MCF 10A (cell line): ENCODE results near the gene ERMN. TPM values are rescaled to one million over a fixed set of nuclear protein-coding genes. Genes with fewer than 3 reads are reported as not detected.

Experiments used
- BruUV-seq: library from RNA; stranded (reverse); fragments of 400-500 nt; replicated peaks from 2 replicates; lab custom pipeline; 2021; lab: Mats Ljungman, UMichigan
- CTCF ChIA-PET: fragments of 300-600 bp; sonication (Branson Sonifier 250); formaldehyde crosslinking; extraction: SDS; loops from one replicate; lab custom pipeline; 2021; ENCODE audit warnings: antibody characterized with exemption, inconsistent platforms; lab: Yijun Ruan, JAX
- POLR2A ChIA-PET: fragments of 300-600, 350-650 bp; sonication (Branson Sonifier 250); formaldehyde crosslinking; extraction: SDS; loops from one replicate; lab custom pipeline; 2020; ENCODE audit warnings: antibody characterized with exemption, inconsistent platforms; lab: Yijun Ruan, JAX
- DNase-seq: peaks from one replicate; pipeline ENCODE4 v3.0.0-alpha.2; 2018; ENCODE audit not compliant: unreplicated experiment
- H3K27ac Mint-ChIP-seq: one replicate; pipeline ENCODE4 v1.8.0; 2022; ENCODE audit warnings: mild to moderate bottlenecking, low read depth, mixed read lengths; ENCODE audit not compliant: unreplicated experiment
- H3K27me3 Mint-ChIP-seq: one replicate; pipeline ENCODE4 v1.8.0; 2022; ENCODE audit warnings: mixed read lengths; ENCODE audit not compliant: insufficient read depth, unreplicated experiment
- H3K36me3 Mint-ChIP-seq: one replicate; pipeline ENCODE4 v1.8.0; 2022; ENCODE audit warnings: mild to moderate bottlenecking, moderate library complexity, mixed read lengths; ENCODE audit not compliant: insufficient read depth, unreplicated experiment
- H3K4me1 Mint-ChIP-seq: one replicate; pipeline ENCODE4 v1.8.0; 2022; ENCODE audit warnings: mixed read lengths; ENCODE audit not compliant: insufficient read depth, unreplicated experiment
- H3K4me3 Mint-ChIP-seq: one replicate; pipeline ENCODE4 v1.8.0; 2022; ENCODE audit warnings: mild to moderate bottlenecking, moderate library complexity, mixed read lengths; ENCODE audit not compliant: unreplicated experiment
- H3K9me3 Mint-ChIP-seq: one replicate; pipeline ENCODE4 v1.8.0; 2022; ENCODE audit warnings: mixed read lengths; ENCODE audit not compliant: unreplicated experiment
- CTCF ChIP-seq: fragments of 200-600 bp; IDR thresholded peaks from one replicate; pipeline ENCODE4 v1.8.0; 2022; ENCODE audit warnings: antibody characterized with exemption, mild to moderate bottlenecking; ENCODE audit not compliant: unreplicated experiment
- intact Hi-C: fragments of 100-400 bp; cut with micrococcal nuclease; formaldehyde crosslinking; loops from 2 replicates; pipeline ENCODE4 v1.14.1; 2022
- total RNA-seq: library from RNA; stranded (reverse); gene quantifications from 2 replicates; pipeline ENCODE4 v1.2.3, GENCODE V29; 2022

The ERMN gene
- total RNA-seq, 1 experiment from 2014 or later = not detected

DNA sequence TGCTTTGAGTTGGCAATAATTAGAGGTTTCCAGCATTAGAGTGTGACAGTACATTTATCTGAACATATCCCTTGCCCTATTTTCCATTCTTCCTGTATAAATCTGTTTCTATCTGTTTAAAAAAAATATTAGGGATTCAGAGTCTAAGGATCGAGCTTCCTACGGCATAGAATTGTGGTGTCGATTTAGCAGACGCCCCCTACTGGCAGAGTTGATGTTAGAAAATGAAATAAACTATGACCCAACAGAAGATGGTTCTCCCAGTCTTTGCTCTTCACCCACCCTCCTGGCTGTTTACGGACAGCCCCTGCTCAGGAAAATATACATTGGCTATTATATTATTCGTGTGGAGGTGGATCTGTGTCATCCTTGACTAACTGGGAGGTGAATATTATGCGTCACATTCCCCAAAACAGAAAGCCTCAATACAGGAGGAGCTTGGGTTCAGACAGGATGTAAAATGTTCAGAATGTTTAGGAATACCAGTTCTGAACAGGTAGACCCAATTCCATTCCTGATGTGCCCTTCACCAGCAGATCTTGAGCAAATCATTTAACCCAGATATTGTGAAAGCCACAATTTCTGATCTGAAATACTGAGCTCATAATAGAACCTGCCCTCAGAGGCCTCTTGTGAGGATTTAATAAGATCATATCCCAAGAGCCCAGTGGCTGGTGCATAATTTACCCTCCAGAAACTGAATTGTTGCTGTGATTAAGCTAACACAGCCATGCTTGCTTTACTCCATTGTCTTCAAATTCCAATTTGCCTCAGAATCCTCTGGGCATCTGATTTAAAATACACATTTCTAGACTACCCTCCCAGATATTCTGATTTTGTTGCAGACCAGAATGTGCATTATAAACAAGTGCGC lies 10.8 kb upstream of the ERMN start:
- ChIA-PET CTCF (interaction anchor here (0.5 to 8.7 kb wide), 40 partner anchors 11 to 1959 kb away, joined by 3 to 145 read pairs (median 4); partner anchors contain the start of gene ERMN), POLR2A (interaction anchor here (0.7 kb wide), 1 partner anchor 323 kb away, joined by 3 read pairs; no protein-coding TSS in a partner anchor)
- H3K4me1 Mint-ChIP-seq = no peaks in the 10 kb centered on the region
- H3K27ac Mint-ChIP-seq = no peak overlapping the region
- intact Hi-C loops = no loop called here
- H3K9me3 Mint-ChIP-seq = no peaks in the 10 kb centered on the region
- TF ChIP-seq CTCF = peak; percentile 68
- peak; percentile 65 for DNase-seq
- no peaks in the 10 kb centered on the region for H3K27me3 Mint-ChIP-seq
- H3K36me3 Mint-ChIP-seq = no peaks in the 10 kb centered on the region
- no TSS peak for BruUV-seq
- no peak overlapping the region for H3K4me3 Mint-ChIP-seq

- no peak overlapping the region for H3K27ac Mint-ChIP-seq
- no peak for DNase-seq
- ChIA-PET POLR2A (interaction anchor here (0.7 kb wide), 2 partner anchors 82 to 199 kb away, joined by 3 to 4 read pairs; no protein-coding TSS in a partner anchor), CTCF (interaction anchor here (0.6 to 8.7 kb wide), 13 partner anchors 9 to 1958 kb away, joined by 3 to 145 read pairs (median 5); partner anchors contain the start of gene ERMN)
- intact Hi-C loops = no loop called here
- BruUV-seq = no TSS peak
- no peaks in the 10 kb centered on the region for H3K4me1 Mint-ChIP-seq
- H3K4me3 Mint-ChIP-seq = no peak overlapping the region
- H3K9me3 Mint-ChIP-seq = no peaks in the 10 kb centered on the region
- H3K27me3 Mint-ChIP-seq = no peaks in the 10 kb centered on the region
- no peaks in the 10 kb centered on the region for H3K36me3 Mint-ChIP-seq
- no peak for TF ChIP-seq CTCF
These were observed 9.2 kb upstream of the ERMN start for GRCh38 chr2:157334797-157335196.

DNA sequence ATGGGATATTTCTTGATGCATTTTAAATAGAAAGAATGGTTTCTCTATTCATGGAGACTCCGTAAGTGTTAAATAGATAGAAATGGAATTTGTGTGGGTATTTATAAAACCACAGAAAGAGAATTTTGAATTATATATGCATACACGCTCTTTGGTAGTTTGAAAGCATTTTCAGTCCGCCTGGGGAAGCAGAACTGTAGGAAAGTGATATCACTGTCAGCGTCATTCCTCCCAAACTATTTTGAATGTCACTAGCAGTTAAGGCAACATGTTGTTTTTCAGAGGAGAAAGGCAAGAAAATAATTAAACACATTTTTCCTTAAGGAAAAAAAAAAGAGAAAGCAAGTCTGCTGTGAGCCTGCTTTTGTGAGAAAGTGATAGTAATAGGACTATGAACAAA lies 8.7 kb upstream of the ERMN start:
- POLR2A ChIA-PET = interaction anchor here (0.7 kb wide), 2 partner anchors 81 to 200 kb away, joined by 3 to 4 read pairs; no protein-coding TSS in a partner anchor

More for the DNA sequence above, 8.7 kb upstream of the ERMN start:
- TF ChIP-seq CTCF = no peak
- peaks cover 4% of the 10 kb centered on the region for H3K4me1 Mint-ChIP-seq
- CTCF ChIA-PET = interaction anchor here (0.6 to 8.7 kb wide), 6 partner anchors 9 to 638 kb away, joined by 3 to 145 read pairs (median 32); partner anchors contain the start of gene ERMN
- H3K36me3 Mint-ChIP-seq = no peaks in the 10 kb centered on the region
- no peak for DNase-seq
- no peaks in the 10 kb centered on the region for H3K9me3 Mint-ChIP-seq
- intact Hi-C loops = no loop called here
- no TSS peak for BruUV-seq
- no peak overlapping the region for H3K27ac Mint-ChIP-seq
- no peaks in the 10 kb centered on the region for H3K27me3 Mint-ChIP-seq
- H3K4me3 Mint-ChIP-seq = no peak overlapping the region
